ENCODE results near the gene AICDA. TPM values are rescaled to one million over a fixed set of nuclear protein-coding genes. Genes with fewer than 3 reads are reported as not detected.

AICDA gene
- total RNA-seq, 1 experiment from 2014 or later = not detected

- CTCF ChIA-PET = no interaction called here
These were observed 53.0 kb downstream of the AICDA start for GRCh38 chr12:8559676-8560075.

GRCh38 chr12:8556531-8557097 is 56.0 kb downstream of the AICDA start:
- in situ Hi-C loops (cut with HindIII; ENCODE audit: low pct_unique_long_range_greater_than_20kb, low sequenced_read_pairs) = no loop called here
- Histone ChIP-seq H3K27ac (ENCODE audit: low read length) (no peak overlapping the region), H3K4me1 (ENCODE audit: control insufficient read depth, insufficient read depth, low read length) (no peaks in the 10 kb centered on the region), H3K27me3 (ENCODE audit: control insufficient read depth, insufficient read depth, low read length) (no peaks in the 10 kb centered on the region), H3K9me3 (ENCODE audit: control insufficient read depth, insufficient read depth, low read depth, low read length) (no peaks in the 10 kb centered on the region), H3K36me3 (ENCODE audit: control insufficient read depth, insufficient read depth, low read length) (no peaks in the 10 kb centered on the region), H3K4me3 (ENCODE audit: low read depth in 2 of 2, low read length in 2 of 2) (no peak overlapping the region)
- POLR2A ChIA-PET = no interaction called here
- DNase-seq (ENCODE audit: low read depth, low spot score) (no peak), ATAC-seq (no peak)
- CTCF ChIA-PET = no interaction called here
- no peak for TF ChIP-seq TCF7L2 (IDR thresholded peaks at IDR 0.05; ENCODE audit: low read depth, low read length)
- no peak for TF ChIP-seq SIN3A (IDR thresholded peaks at IDR 0.05; ENCODE audit: borderline replicate concordance, insufficient read depth, low read depth, low read length)
- TF ChIP-seq POLR2AphosphoS5 (IDR thresholded peaks at IDR 0.05; ENCODE audit: low read depth, low read length) = no peak
- TF ChIP-seq CTCF (IDR thresholded peaks at IDR 0.05) = no peak
- no peak for TF ChIP-seq REST (IDR thresholded peaks at IDR 0.05; ENCODE audit: insufficient read depth in 1 of 2, low read depth in 2 of 2, low read length in 1 of 2)
- intact Hi-C loops (cut with micrococcal nuclease; ENCODE audit: unreplicated experiment) = no loop called here
- no TSS peak for BruUV-seq (replicated peaks)

More at GRCh38 chr12:8559676-8560075, 53.0 kb downstream of the AICDA start:
- no peaks in the 10 kb centered on the region for H3K9me3 ChIP-seq (ENCODE audit: control insufficient read depth, insufficient read depth, low read depth, low read length)
- POLR2A ChIA-PET = no interaction called here
- intact Hi-C loops (cut with micrococcal nuclease; ENCODE audit: unreplicated experiment) (no loop called here), in situ Hi-C loops (cut with HindIII; ENCODE audit: low pct_unique_long_range_greater_than_20kb, low sequenced_read_pairs) (no loop called here)
- ATAC-seq = no peak
- H3K36me3 ChIP-seq (ENCODE audit: control insufficient read depth, insufficient read depth, low read length) = no peaks in the 10 kb centered on the region
- H3K27ac ChIP-seq (ENCODE audit: low read length) = no peak overlapping the region
- BruUV-seq (replicated peaks) = no TSS peak
- no peaks in the 10 kb centered on the region for H3K27me3 ChIP-seq (ENCODE audit: control insufficient read depth, insufficient read depth, low read length)
- DNase-seq (ENCODE audit: low read depth, low spot score) = no peak
- no peak overlapping the region for H3K4me3 ChIP-seq (ENCODE audit: low read depth in 2 of 2, low read length in 2 of 2)
- H3K4me1 ChIP-seq (ENCODE audit: control insufficient read depth, insufficient read depth, low read length) = no peaks in the 10 kb centered on the region
- TF ChIP-seq POLR2AphosphoS5 (IDR thresholded peaks at IDR 0.05; ENCODE audit: low read depth, low read length) = no peak
- no peak for TF ChIP-seq SIN3A (IDR thresholded peaks at IDR 0.05; ENCODE audit: borderline replicate concordance, insufficient read depth, low read depth, low read length)
- TF ChIP-seq TCF7L2 (IDR thresholded peaks at IDR 0.05; ENCODE audit: low read depth, low read length) = no peak
- no peak for TF ChIP-seq CTCF (IDR thresholded peaks at IDR 0.05)
- no peak for TF ChIP-seq REST (IDR thresholded peaks at IDR 0.05; ENCODE audit: insufficient read depth in 1 of 2, low read depth in 2 of 2, low read length in 1 of 2)

All from Panc1 (cell line).